Glomerular visceral epithelial cell (primary cell): ENCODE results near the gene NDUFAF7.
"Not testable (repeated sequence)": the region's sequence is repeated elsewhere in the genome, so short reads cannot be mapped to it uniquely, and the experiment has no call there.

Source experiments
- DNase-seq: peaks from one replicate; pipeline ENCODE4 v3.0.0-alpha.2; 2016; ENCODE audit errors: extremely low spot score

Gene NDUFAF7, protein sequence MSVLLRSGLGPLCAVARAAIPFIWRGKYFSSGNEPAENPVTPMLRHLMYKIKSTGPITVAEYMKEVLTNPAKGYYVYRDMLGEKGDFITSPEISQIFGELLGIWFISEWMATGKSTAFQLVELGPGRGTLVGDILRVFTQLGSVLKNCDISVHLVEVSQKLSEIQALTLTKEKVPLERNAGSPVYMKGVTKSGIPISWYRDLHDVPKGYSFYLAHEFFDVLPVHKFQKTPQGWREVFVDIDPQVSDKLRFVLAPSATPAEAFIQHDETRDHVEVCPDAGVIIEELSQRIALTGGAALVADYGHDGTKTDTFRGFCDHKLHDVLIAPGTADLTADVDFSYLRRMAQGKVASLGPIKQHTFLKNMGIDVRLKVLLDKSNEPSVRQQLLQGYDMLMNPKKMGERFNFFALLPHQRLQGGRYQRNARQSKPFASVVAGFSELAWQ

GRCh38 chr2:37231241-37232130, at the start of gene NDUFAF7, which contains the start of gene CEBPZ:
NDUFAF7 (plus strand) TSS chr2:37231658; CDS start chr2:37231706, 48 bp downstream.
CEBPZ (minus strand) TSS chr2:37231596; CDS start chr2:37231567, 29 bp downstream.
- peak; percentile 86 for DNase-seq

DNA sequence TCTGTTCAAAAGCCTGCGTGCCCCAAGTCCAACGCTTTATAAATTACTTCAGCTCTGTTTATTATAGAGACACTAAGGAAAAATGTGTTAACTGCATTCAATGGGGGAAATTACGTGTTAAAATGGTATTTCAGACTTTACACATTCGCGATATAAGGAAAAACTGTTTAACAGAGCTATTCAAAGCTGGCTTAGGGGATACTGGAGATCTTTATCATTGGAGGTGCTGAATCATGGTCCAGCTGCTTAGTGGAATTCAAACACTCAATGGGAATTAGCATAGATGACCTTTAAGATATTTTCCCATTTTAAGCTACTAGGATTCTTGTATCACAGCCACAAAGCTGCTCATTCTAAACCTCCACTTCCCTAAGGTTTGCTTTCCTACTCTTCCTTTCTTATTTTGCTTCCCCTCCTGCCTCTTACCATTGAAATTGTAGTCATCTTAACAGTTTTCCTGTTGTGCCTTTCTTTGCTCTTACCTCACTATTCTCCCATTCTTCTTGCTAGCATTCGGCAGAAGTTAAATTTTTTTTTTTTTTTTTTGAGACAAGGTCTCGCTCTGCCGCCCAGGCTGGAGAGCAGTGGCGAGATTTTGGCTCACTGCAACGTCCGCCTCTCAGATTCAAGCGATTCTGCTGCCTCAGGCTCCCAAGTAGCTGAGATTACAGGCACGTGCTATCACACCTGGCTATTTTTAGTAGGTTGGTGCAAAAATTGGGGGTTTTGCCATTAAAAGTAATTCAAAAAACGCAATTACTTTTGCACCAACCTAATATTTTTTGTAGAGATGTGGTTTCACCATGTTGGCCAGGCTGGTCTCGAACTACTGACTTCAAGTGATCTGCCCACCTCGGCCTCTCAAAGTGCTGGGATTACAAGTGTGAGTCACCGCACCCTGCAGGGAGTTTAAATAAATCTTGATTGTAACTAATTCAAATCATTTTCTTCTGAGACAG, 49.5 kb upstream of the NDUFAF7 start:
- DNase-seq, result no peak

GRCh38 chr2:37188570-37188969, 42.9 kb upstream of the NDUFAF7 start, which contains the start of gene SULT6B1:
SULT6B1 (minus strand) TSS chr2:37188670; CDS start chr2:37188640, 30 bp downstream.
- no peak for DNase-seq

DNA sequence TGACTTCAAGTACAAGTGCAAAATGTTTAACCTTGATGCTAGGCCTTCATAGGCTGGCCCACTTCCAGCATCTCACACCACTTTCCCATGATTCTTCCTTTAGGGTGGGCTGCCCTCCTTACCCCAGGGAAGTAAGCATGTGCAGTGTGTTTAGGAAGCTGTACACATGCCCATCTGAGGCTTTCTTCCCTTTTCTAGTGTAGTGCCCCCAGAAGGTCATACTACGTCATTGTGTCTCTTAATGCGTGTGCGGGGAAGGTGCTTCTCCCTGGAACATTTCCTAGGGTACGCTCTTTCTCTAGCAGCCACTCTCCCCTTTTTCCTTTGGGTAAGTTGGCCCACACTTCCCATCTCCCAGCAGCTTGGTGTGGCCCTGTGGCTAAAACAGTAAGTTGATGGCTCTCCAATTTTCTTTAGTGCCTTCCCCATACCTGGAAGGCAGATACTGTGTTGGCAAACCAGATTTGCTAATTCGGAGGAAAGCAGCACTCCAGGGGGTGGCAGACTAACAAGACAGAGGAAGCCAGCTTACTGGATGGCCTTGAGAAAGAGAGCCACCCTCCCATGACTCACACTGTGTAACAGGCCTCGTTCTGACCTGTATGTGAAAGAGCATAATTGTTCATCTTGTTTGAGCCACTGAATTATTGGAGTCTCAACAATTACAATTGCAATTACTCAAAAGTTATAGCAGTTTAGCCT, 41.9 kb upstream of the NDUFAF7 start:
- peak; percentile 61 for DNase-seq

- DNase-seq, result no peak
Observed at GRCh38 chr2:37190290-37190689, 41.2 kb upstream of the NDUFAF7 start.

GRCh38 chr2:37191253-37191652, 40.2 kb upstream of the NDUFAF7 start:
- DNase-seq, result no peak

- DNase-seq, result no peak
Observed at GRCh38 chr2:37191747-37192146, 39.7 kb upstream of the NDUFAF7 start.

GRCh38 chr2:37192551-37192950, 38.9 kb upstream of the NDUFAF7 start:
- DNase-seq, result no peak

DNA sequence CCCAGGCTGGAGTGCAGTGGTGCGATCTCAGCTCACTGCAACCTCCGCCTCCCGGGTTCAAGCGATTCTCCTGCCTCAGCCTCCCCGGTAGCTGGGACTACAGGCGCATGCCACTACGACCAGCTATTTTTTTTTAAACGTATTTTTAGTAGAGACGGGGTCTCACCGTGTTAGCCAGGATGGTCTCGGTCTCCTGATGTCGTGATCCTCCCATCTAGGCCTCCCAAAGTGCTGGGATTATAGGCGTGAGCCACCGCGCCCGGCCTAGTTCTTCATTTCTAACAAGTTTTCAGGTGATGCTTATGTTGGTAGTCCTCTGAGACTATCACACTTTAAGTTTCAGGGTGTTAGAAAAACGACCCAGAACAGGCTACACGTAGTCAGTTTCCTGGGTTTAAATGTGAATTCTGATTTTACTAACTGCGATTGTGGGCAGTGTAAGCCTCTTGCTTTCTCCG, 35.6 kb upstream of the NDUFAF7 start:
- DNase-seq, result not testable (repeated sequence)

- DNase-seq, result peak; percentile 78
Observed at GRCh38 chr2:37196320-37197195, 34.9 kb upstream of the NDUFAF7 start, which contains the start of gene CEBPZOS. CEBPZOS (plus strand) TSS chr2:37196496; CDS start chr2:37199705, 3,209 bp downstream.

GRCh38 chr2:37198681-37199065, 32.8 kb upstream of the NDUFAF7 start:
- no peak for DNase-seq

GRCh38 chr2:37201208-37201607, 30.2 kb upstream of the NDUFAF7 start:
- no peak for DNase-seq

DNA sequence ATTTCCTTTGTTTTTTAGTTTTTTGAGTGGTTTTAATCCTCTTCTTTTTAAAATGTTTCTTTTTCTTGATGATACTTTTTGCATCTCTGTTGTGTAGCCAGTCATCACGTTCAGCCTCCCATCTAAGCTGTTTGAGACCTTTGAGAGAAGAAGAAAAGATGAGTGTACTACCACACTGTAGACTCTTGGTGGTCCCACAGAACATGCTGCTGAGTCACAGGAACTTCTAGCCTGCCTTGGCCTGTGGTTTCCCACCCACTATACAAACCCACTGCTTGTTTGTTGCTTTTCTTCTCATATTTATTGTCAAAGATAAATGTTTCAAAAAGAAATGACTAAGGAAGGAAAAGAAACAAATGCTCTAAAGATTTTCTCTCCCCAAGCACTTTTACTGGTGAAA, 29.7 kb upstream of the NDUFAF7 start:
- peak; percentile 1 for DNase-seq

- DNase-seq, result no peak
Observed at GRCh38 chr2:37203708-37204107, 27.8 kb upstream of the NDUFAF7 start.

DNA sequence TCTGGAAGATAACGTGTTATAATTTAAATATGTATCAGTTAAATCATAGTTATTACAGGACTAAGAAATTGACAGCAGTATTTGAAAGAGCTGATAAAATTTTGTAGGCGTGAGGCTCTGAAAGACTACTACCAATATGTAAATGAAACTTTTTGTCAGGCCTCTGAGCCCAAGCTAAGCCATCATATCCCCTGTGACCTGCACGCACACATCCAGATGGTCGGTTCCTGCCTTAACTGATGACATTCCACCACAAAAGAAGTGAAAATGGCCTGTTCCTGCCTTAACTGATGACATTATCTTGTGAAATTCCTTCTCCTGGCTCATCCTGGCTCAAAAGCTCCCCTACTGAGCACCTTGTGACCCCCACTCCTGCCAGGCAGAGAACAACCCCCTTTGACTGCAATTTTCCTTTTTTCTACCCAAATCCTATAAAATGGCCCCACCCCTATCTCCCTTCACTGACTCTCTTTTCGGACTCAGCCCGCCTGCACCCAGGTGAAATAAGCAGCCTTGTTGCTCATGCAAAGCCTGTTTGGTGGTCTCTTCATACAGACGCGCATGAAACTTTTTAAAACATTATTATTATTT, 26.3 kb upstream of the NDUFAF7 start:
- not testable (repeated sequence) for DNase-seq

DNA sequence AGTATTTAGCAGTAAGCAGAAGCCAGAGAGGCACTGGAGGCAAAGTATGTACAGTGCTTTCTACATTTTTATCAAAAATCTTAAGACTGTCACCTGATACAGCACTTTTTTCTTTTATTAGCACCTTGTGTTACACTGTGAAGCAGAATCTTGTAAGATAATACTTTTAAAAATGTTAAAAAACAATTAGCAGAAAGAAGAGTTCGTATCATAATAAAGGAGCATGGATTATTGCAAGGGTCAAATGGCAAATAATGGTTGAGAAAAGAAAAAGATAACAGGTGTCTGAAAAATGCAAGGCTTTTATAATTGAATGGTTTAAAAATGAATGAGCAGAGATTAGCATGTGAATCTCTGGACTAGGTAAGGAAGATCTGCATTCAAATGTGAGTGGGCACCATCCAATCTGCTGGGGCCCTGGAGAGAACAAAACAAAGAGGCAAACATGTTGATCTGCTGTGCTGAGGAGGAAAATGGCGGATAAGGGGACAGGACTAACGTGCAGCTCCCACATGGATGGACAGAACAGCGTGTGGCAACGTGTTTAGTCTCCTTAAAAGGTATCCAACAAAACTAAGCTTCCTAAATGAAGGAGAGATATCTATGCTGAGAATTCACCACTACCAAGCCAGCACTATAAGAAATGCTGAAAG, 25.6 kb upstream of the NDUFAF7 start:
- DNase-seq, result no peak

- DNase-seq, result not testable (repeated sequence)
Observed at GRCh38 chr2:37206760-37207159, 24.7 kb upstream of the NDUFAF7 start.

DNA sequence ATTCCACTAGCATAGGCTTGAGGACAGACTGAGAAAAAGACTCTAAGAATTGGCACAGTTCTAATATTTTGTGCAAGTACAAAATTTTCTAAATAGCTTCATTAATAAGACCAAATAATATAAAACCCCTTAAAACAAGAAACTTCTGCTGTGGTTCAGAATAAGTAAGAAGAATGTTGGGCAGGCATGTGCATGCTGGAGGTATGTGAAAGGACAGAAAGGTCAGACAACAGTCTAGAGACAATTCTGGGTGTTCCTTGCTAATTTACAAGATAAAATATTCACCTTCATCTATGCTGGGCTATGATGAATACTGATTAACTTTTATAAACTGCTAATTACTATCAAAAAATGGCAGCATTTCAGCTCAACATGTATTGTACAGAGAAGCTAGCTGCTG, 20.2 kb upstream of the NDUFAF7 start:
- no peak for DNase-seq
